ENCODE data around the gene FAM117B. TPM values are rescaled to one million over a fixed set of nuclear protein-coding genes. Genes with fewer than 3 reads are reported as not detected.

The FAM117B gene
- total RNA-seq, 6 donors from 2014 or later = 4.6 to 24.1 (median 12.2) TPM

- no peak overlapping the region for H3K4me3 ChIP-seq
- no peaks in the 10 kb centered on the region for H3K4me1 ChIP-seq
- ATAC-seq (ENCODE audit: low FRiP score in 2 of 2) = no peak
- no peaks in the 10 kb centered on the region for H3K27me3 ChIP-seq
- H3K36me3 ChIP-seq = no peaks in the 10 kb centered on the region
- TF ChIP-seq POLR2AphosphoS5 (IDR thresholded peaks at IDR 0.05) (no peak), CTCF (IDR thresholded peaks at IDR 0.05) (no peak), POLR2A (IDR thresholded peaks at IDR 0.05) (no peak), EP300 (IDR thresholded peaks at IDR 0.05) (no peak)
- no peak for DNase-seq
- H3K27ac ChIP-seq = no peak overlapping the region
- 85 to 94% methylated on average over 1 of the region's 1 CpG for WGBS, 2 donors
- no peaks in the 10 kb centered on the region for H3K9me3 ChIP-seq
Observed at GRCh38 chr2:202817771-202818170, 183.0 kb downstream of the FAM117B start.

- 66 to 94% methylated on average over 3 of the region's 3 CpGs for WGBS, 2 donors
- DNase-seq = no peak
- no peaks in the 10 kb centered on the region for H3K36me3 ChIP-seq
- H3K4me1 ChIP-seq = no peaks in the 10 kb centered on the region
- no peak overlapping the region for H3K27ac ChIP-seq
- no peak overlapping the region for H3K4me3 ChIP-seq
- ATAC-seq (ENCODE audit: low FRiP score in 2 of 2) = no peak
- no peak for TF ChIP-seq POLR2AphosphoS5 (IDR thresholded peaks at IDR 0.05)
- TF ChIP-seq POLR2A (IDR thresholded peaks at IDR 0.05) = no peak
- TF ChIP-seq EP300 (IDR thresholded peaks at IDR 0.05) = no peak
- TF ChIP-seq CTCF (IDR thresholded peaks at IDR 0.05) = no peak
- no peaks in the 10 kb centered on the region for H3K9me3 ChIP-seq
- H3K27me3 ChIP-seq = no peaks in the 10 kb centered on the region
Observed at GRCh38 chr2:202818321-202818720, 183.6 kb downstream of the FAM117B start.

Small RNA genes lying within 50 kb of the gene (small RNA-seq; reads per million reads assigned to genes)
- 0 reads per million in 4 donors for gene MTND4LP17

Other genes starting within 250 kb of the FAM117B start
- gene ICA1L, start 236.8 kb downstream of the FAM117B start, total RNA-seq = 10 to 100 TPM in 2 of 6 donors, 1 to 10 TPM in 4; 3.0 to 28.3 (median 5.7) TPM

Measured in upper lobe of left lung (tissue), 6 donors.